BLaER1 (cell line): ENCODE results near the gene PAPSS1.

Experiments used
- H3K27ac ChIP-seq: shearing (Covaris generic); formaldehyde crosslinking; 2 replicates; pipeline ENCODE4 v1.8.1; 2022
- H3K27me3 ChIP-seq: shearing (Covaris generic); formaldehyde crosslinking; 2 replicates; pipeline ENCODE4 v1.8.1; 2022
- H3K36me3 ChIP-seq: shearing (Covaris generic); formaldehyde crosslinking; 2 replicates; pipeline ENCODE4 v1.8.1; 2022
- H3K4me1 ChIP-seq: shearing (Covaris generic); formaldehyde crosslinking; 2 replicates; pipeline ENCODE4 v1.8.1; 2022
- H3K4me2 ChIP-seq: shearing (Covaris generic); formaldehyde crosslinking; 2 replicates; pipeline ENCODE4 v1.8.1; 2022
- H3K4me3 ChIP-seq: shearing (Covaris generic); formaldehyde crosslinking; 2 replicates; pipeline ENCODE4 v1.8.1; 2022
- H3K9ac ChIP-seq: shearing (Covaris generic); formaldehyde crosslinking; 2 replicates; pipeline ENCODE4 v1.8.1; 2022
- H3K9me3 ChIP-seq: shearing (Covaris generic); formaldehyde crosslinking; 2 replicates; pipeline ENCODE4 v1.8.1; 2022
- H4K20me1 ChIP-seq: shearing (Covaris generic); formaldehyde crosslinking; 2 replicates; pipeline ENCODE4 v1.8.1; 2022
- Cebpa-rat ChIP-seq: shearing (Covaris generic); IDR thresholded peaks from 2 replicates; pipeline ENCODE4 v1.8.1; 2022

PAPSS1 gene

GRCh38 chr4:107577743-107578142 is 142.3 kb downstream of the PAPSS1 start:
- Histone ChIP-seq H4K20me1 (no peaks in the 10 kb centered on the region), H3K36me3 (no peaks in the 10 kb centered on the region), H3K27me3 (no peaks in the 10 kb centered on the region), H3K9me3 (no peaks in the 10 kb centered on the region), H3K4me3 (no peak overlapping the region), H3K4me1 (no peaks in the 10 kb centered on the region), H3K27ac (no peak overlapping the region), H3K9ac (no peak overlapping the region), H3K4me2 (no peak overlapping the region)
- no peak for TF ChIP-seq Cebpa-rat

- Histone ChIP-seq H4K20me1 (no peaks in the 10 kb centered on the region), H3K4me3 (no peak overlapping the region), H3K9me3 (no peaks in the 10 kb centered on the region), H3K27ac (no peak overlapping the region), H3K9ac (no peak overlapping the region), H3K27me3 (no peaks in the 10 kb centered on the region), H3K4me2 (no peak overlapping the region), H3K4me1 (no peaks in the 10 kb centered on the region), H3K36me3 (no peaks in the 10 kb centered on the region)
- no peak for TF ChIP-seq Cebpa-rat
Observed at GRCh38 chr4:107575243-107575642, 144.8 kb downstream of the PAPSS1 start.

GRCh38 chr4:107572281-107572680 is 147.8 kb downstream of the PAPSS1 start:
- H3K4me1 ChIP-seq: no peaks in the 10 kb centered on the region
- H3K9me3 ChIP-seq: no peaks in the 10 kb centered on the region
- TF ChIP-seq Cebpa-rat: no peak

GRCh38 chr4:107570952-107571351 is 149.1 kb downstream of the PAPSS1 start:
- Histone ChIP-seq H3K4me1 (no peaks in the 10 kb centered on the region), H4K20me1 (no peaks in the 10 kb centered on the region), H3K4me2 (no peak overlapping the region), H3K27me3 (no peaks in the 10 kb centered on the region), H3K9ac (no peak overlapping the region), H3K27ac (no peak overlapping the region), H3K9me3 (no peaks in the 10 kb centered on the region), H3K36me3 (no peaks in the 10 kb centered on the region), H3K4me3 (no peak overlapping the region)
- TF ChIP-seq Cebpa-rat: no peak

More at GRCh38 chr4:107572281-107572680, 147.8 kb downstream of the PAPSS1 start:
- Histone ChIP-seq H3K36me3 (no peaks in the 10 kb centered on the region), H3K27ac (no peak overlapping the region), H3K9ac (no peak overlapping the region), H4K20me1 (no peaks in the 10 kb centered on the region), H3K4me3 (no peak overlapping the region), H3K4me2 (no peak overlapping the region), H3K27me3 (no peaks in the 10 kb centered on the region)

GRCh38 chr4:107564326-107564725 is 155.7 kb downstream of the PAPSS1 start:
- no peak overlapping the region for H3K4me3 ChIP-seq
- H4K20me1 ChIP-seq: no peaks in the 10 kb centered on the region
- no peaks in the 10 kb centered on the region for H3K9me3 ChIP-seq
- no peak for TF ChIP-seq Cebpa-rat
- no peaks in the 10 kb centered on the region for H3K36me3 ChIP-seq
- H3K27ac ChIP-seq: no peak overlapping the region
- no peaks in the 10 kb centered on the region for H3K27me3 ChIP-seq
- no peaks in the 10 kb centered on the region for H3K4me1 ChIP-seq
- H3K4me2 ChIP-seq: no peak overlapping the region
- no peak overlapping the region for H3K9ac ChIP-seq
